Fibroblast of lung (primary cell): ENCODE results near the gene ARHGEF26. TPM values are rescaled to one million over a fixed set of nuclear protein-coding genes. Genes with fewer than 3 reads are reported as not detected.

Experiments used
- DNase-seq, 2 donors: peaks; one replicate each; pipeline versions ENCODE4 v3.0.0 to v3.0.0-alpha.2; 2010; ENCODE audit warnings: low read depth in 2 of 2
- H2AFZ ChIP-seq: 2 replicates; pipeline ENCODE4 v1.5.1; 2012; ENCODE audit warnings: low read length, control low read depth, inconsistent platforms
- H3K27ac ChIP-seq: 2 replicates; pipeline ENCODE4 v1.5.1; 2011; ENCODE audit warnings: low read length, control low read depth; ENCODE audit not compliant: insufficient read depth
- H3K27me3 ChIP-seq: 2 replicates; pipeline ENCODE4 v1.5.1; 2011; ENCODE audit warnings: mild to moderate bottlenecking, low read length; ENCODE audit not compliant: control insufficient read depth, insufficient read depth
- H3K36me3 ChIP-seq: 2 replicates; pipeline ENCODE4 v1.5.1; 2011; ENCODE audit warnings: low read length; ENCODE audit not compliant: control insufficient read depth, insufficient read depth
- H3K4me1 ChIP-seq: 2 replicates; pipeline ENCODE4 v1.5.1; 2011; ENCODE audit warnings: low read length; ENCODE audit not compliant: control insufficient read depth, insufficient read depth; ENCODE audit errors: extremely low read depth
- H3K4me2 ChIP-seq: 2 replicates; pipeline ENCODE4 v1.5.1; 2011; ENCODE audit warnings: low read length, control low read depth; ENCODE audit not compliant: insufficient read depth; ENCODE audit errors: extremely low read depth
- H3K4me3 ChIP-seq, 4 experiments: fragments of 200-600 bp in 1 of 4; sonication (generic) in 1 of 4; replicated peaks in 1 of 4; 2 replicates each; pipeline ENCODE4 v1.5.1; 2011 to 2016; ENCODE audit warnings: low read length in 4 of 4, low read depth in 3 of 4, mild to moderate bottlenecking in 3 of 4, control low read depth in 2 of 4, inconsistent platforms in 1 of 4, mixed read lengths in 1 of 4; ENCODE audit not compliant: insufficient read depth in 1 of 4; ENCODE audit errors: control extremely low read depth in 1 of 4
- H3K79me2 ChIP-seq: 2 replicates; pipeline ENCODE4 v1.5.1; 2012; ENCODE audit warnings: mild to moderate bottlenecking, low read length, inconsistent platforms; ENCODE audit not compliant: control insufficient read depth, insufficient read depth
- H3K9ac ChIP-seq: 2 replicates; pipeline ENCODE4 v1.5.1; 2011; ENCODE audit warnings: mild to moderate bottlenecking, low read length, control low read depth; ENCODE audit not compliant: insufficient read depth
- H3K9me3 ChIP-seq: 2 replicates; pipeline ENCODE4 v1.5.1; 2012; ENCODE audit warnings: low read depth, low read length; ENCODE audit not compliant: control insufficient read depth, insufficient read depth
- H4K20me1 ChIP-seq: 2 replicates; pipeline ENCODE4 v1.5.1; 2011; ENCODE audit warnings: low read length; ENCODE audit not compliant: control insufficient read depth, insufficient read depth; ENCODE audit errors: extremely low read depth
- EZH2 ChIP-seq: IDR thresholded peaks from 2 replicates; pipeline ENCODE4 v1.5.1; 2012; ENCODE audit warnings: low read length, control low read depth, mild to moderate bottlenecking; ENCODE audit errors: missing control alignments
- polyA plus RNA-seq, 2 donors: library from polyadenylated mRNA; depleted of rRNA in 1 of 2; stranded (reverse) in 1 of 2; unstranded in 1 of 2; fragments of >200 nt; gene quantifications; 2 replicates each; pipeline ENCODE4 v1.2.1, GENCODE V29; 2011 to 2012; ENCODE audit warnings: missing spikeins in 1 of 2
- total RNA-seq: library from RNA; depleted of rRNA; stranded (reverse); fragments of >200 nt; gene quantifications from 2 replicates; pipeline ENCODE4 v1.2.1, GENCODE V29; 2014
- TF ChIP-seq, protein P1 (sequence below), 2 donors: IDR thresholded peaks in 1 of 2; conservative IDR thresholded peaks in 1 of 2; 1 replicate in 1 of 2; 2 replicates in 1 of 2; pipeline ENCODE4 v1.5.1; 2011 to 2012; ENCODE audit warnings: low read length in 2 of 2, control low read depth in 1 of 2, inconsistent platforms in 1 of 2, low read depth in 1 of 2, mild to moderate bottlenecking in 1 of 2

ARHGEF26 gene
- total and polyA plus RNA-seq, 2 donors (not counting 1 experiment from before 2014, with no cell fraction given), result 0.72 to 2.1 TPM

- H3K4me1 ChIP-seq, result no peaks in the 10 kb centered on the region
- H2AFZ ChIP-seq, result no peak overlapping the region
- no peaks in the 10 kb centered on the region for H4K20me1 ChIP-seq
- no peak overlapping the region for H3K4me2 ChIP-seq
- no peak overlapping the region for H3K9ac ChIP-seq
- H3K27me3 ChIP-seq, result no peaks in the 10 kb centered on the region
- H3K4me3 ChIP-seq, result no peak overlapping the region
- no peaks in the 10 kb centered on the region for H3K79me2 ChIP-seq
- no peak for TF ChIP-seq EZH2
- TF ChIP-seq, protein P1, sequence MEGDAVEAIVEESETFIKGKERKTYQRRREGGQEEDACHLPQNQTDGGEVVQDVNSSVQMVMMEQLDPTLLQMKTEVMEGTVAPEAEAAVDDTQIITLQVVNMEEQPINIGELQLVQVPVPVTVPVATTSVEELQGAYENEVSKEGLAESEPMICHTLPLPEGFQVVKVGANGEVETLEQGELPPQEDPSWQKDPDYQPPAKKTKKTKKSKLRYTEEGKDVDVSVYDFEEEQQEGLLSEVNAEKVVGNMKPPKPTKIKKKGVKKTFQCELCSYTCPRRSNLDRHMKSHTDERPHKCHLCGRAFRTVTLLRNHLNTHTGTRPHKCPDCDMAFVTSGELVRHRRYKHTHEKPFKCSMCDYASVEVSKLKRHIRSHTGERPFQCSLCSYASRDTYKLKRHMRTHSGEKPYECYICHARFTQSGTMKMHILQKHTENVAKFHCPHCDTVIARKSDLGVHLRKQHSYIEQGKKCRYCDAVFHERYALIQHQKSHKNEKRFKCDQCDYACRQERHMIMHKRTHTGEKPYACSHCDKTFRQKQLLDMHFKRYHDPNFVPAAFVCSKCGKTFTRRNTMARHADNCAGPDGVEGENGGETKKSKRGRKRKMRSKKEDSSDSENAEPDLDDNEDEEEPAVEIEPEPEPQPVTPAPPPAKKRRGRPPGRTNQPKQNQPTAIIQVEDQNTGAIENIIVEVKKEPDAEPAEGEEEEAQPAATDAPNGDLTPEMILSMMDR (conservative IDR thresholded peaks at IDR 0.05 in 1 of 2, IDR thresholded peaks at IDR 0.05 in 1 of 2; ENCODE audit: low read depth in 1 of 2, low read length in 2 of 2), result no peak
- no peak for DNase-seq
- H3K36me3 ChIP-seq, result peaks cover 2% of the 10 kb centered on the region
- no peak overlapping the region for H3K27ac ChIP-seq
- H3K9me3 ChIP-seq, result no peaks in the 10 kb centered on the region
Observed at GRCh38 chr3:154280161-154280560, 159.0 kb downstream of the ARHGEF26 start.

DNA sequence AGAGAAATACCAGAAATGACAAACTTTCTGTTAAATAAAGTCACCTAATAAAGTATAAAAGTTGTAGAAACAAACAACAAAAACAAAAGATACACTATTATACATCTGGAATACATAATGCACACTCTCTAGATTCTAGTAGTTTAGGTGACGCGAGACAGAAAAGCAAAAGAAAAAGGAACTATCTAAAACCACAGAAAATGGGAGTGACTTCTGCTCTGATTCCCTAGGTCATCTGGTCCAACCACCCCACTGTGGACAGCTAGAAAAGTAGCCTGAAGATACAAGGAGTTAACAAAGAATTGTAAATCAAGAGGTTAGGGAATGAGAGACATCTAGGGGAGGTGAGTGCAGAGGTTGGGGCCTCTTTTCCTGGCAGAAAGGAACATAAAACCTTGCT, 164.0 kb downstream of the ARHGEF26 start:
- Histone ChIP-seq H3K79me2 (no peaks in the 10 kb centered on the region), H3K27me3 (no peaks in the 10 kb centered on the region), H4K20me1 (no peaks in the 10 kb centered on the region), H3K9me3 (no peaks in the 10 kb centered on the region), H3K36me3 (peaks cover 6% of the 10 kb centered on the region), H3K9ac (no peak overlapping the region), H3K4me2 (no peak overlapping the region), H2AFZ (no peak overlapping the region), H3K4me1 (no peaks in the 10 kb centered on the region), H3K4me3 (no peak overlapping the region), H3K27ac (no peak overlapping the region)
- DNase-seq, result no peak
- no peak for TF ChIP-seq EZH2
- TF ChIP-seq, protein P1 (conservative IDR thresholded peaks at IDR 0.05 in 1 of 2, IDR thresholded peaks at IDR 0.05 in 1 of 2; ENCODE audit: low read depth in 1 of 2, low read length in 2 of 2), result no peak

DNA sequence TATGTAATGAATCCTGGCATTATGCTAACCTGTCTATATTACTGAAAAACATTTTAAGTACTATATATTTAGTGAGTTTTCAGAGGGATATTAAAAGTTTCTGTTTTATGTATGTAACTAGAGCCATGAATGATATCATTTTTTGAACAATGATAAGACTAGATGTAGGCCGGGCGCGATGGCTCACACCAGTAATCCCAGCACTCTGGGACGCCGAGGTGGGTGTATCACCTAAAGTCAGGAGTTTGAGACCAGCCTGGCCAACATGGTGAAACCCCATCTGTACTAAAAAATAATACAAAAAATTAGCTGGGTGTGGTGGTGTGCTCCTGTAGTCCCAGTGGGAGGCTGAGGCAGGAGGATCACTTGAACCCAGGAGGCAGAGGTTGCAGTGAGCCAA, 169.0 kb downstream of the ARHGEF26 start:
- Histone ChIP-seq H3K4me2 (no peak overlapping the region), H3K4me3 (no peak overlapping the region), H4K20me1 (no peaks in the 10 kb centered on the region), H3K9me3 (no peaks in the 10 kb centered on the region), H3K36me3 (peaks cover 4% of the 10 kb centered on the region), H3K27me3 (no peaks in the 10 kb centered on the region), H3K79me2 (no peaks in the 10 kb centered on the region), H3K27ac (no peak overlapping the region), H2AFZ (no peak overlapping the region), H3K9ac (no peak overlapping the region), H3K4me1 (no peaks in the 10 kb centered on the region)
- no peak for DNase-seq
- TF ChIP-seq EZH2, result no peak
- TF ChIP-seq, protein P1 (conservative IDR thresholded peaks at IDR 0.05 in 1 of 2, IDR thresholded peaks at IDR 0.05 in 1 of 2; ENCODE audit: low read depth in 1 of 2, low read length in 2 of 2), result no peak
